ENCODE results near the gene ITK. TPM values are rescaled to one million over a fixed set of nuclear protein-coding genes. Genes with fewer than 3 reads are reported as not detected.
A peak's percentile ranks its signal among the peaks of the same experiment; 100 is the strongest.

Gene ITK
- total RNA-seq, 2 donors from 2014 or later: 0.33 to 0.90 TPM

- H3K4me3 ChIP-seq: no peak overlapping the region
- peaks cover 0 to 3% of the 10 kb centered on the region in 2 donors for H3K4me1 ChIP-seq
- no peaks in the 10 kb centered on the region for H3K36me3 ChIP-seq
- H3K27me3 ChIP-seq: no peaks in the 10 kb centered on the region
- no peak for DNase-seq (ENCODE audit: low spot score)
- TF ChIP-seq, protein P1, sequence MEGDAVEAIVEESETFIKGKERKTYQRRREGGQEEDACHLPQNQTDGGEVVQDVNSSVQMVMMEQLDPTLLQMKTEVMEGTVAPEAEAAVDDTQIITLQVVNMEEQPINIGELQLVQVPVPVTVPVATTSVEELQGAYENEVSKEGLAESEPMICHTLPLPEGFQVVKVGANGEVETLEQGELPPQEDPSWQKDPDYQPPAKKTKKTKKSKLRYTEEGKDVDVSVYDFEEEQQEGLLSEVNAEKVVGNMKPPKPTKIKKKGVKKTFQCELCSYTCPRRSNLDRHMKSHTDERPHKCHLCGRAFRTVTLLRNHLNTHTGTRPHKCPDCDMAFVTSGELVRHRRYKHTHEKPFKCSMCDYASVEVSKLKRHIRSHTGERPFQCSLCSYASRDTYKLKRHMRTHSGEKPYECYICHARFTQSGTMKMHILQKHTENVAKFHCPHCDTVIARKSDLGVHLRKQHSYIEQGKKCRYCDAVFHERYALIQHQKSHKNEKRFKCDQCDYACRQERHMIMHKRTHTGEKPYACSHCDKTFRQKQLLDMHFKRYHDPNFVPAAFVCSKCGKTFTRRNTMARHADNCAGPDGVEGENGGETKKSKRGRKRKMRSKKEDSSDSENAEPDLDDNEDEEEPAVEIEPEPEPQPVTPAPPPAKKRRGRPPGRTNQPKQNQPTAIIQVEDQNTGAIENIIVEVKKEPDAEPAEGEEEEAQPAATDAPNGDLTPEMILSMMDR (IDR thresholded peaks at IDR 0.05): no peak
- no peaks in the 10 kb centered on the region for H3K9me3 ChIP-seq
- H3K27ac ChIP-seq: no peak overlapping the region
Measured at GRCh38 chr5:157248821-157249470, 68.3 kb downstream of the ITK start.

GRCh38 chr5:157252711-157253465, 72.2 kb downstream of the ITK start:
- H3K4me1 ChIP-seq: peaks cover 0 to 3% of the 10 kb centered on the region in 2 donors
- no peak for DNase-seq (ENCODE audit: low spot score)
- TF ChIP-seq, protein P1 (IDR thresholded peaks at IDR 0.05): no peak
- no peaks in the 10 kb centered on the region for H3K36me3 ChIP-seq
- no peak overlapping the region for H3K4me3 ChIP-seq
- no peaks in the 10 kb centered on the region for H3K9me3 ChIP-seq
- no peaks in the 10 kb centered on the region for H3K27me3 ChIP-seq
- H3K27ac ChIP-seq: no peak overlapping the region

GRCh38 chr5:157253547-157253946, 72.9 kb downstream of the ITK start:
- no peak for DNase-seq (ENCODE audit: low spot score)
- Histone ChIP-seq H3K36me3 (no peaks in the 10 kb centered on the region), H3K27me3 (no peaks in the 10 kb centered on the region), H3K4me1 (peaks cover 0 to 3% of the 10 kb centered on the region in 2 donors), H3K4me3 (no peak overlapping the region), H3K27ac (no peak overlapping the region), H3K9me3 (no peaks in the 10 kb centered on the region)
- TF ChIP-seq, protein P1 (IDR thresholded peaks at IDR 0.05): peak; percentile 76 to 89

DNA sequence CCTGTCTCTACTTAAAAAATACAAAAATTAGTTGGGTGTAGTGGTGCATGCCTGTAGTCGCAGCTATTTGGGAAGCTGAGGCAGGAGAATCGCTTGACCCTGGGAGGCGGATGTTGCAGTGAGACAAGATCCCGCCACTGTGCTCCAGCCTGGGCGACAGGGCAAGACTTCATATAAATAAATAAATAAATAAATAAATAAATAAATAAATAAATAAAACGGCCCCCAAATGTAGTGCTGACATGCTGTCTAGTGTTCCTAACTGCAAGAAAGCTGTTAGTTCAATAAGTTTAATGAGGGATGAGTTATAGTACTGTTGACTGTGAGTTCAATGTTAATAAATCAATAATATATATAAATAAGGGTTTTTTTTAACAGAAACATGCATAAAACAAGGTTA, 77.8 kb downstream of the ITK start:
- TF ChIP-seq, protein P1 (IDR thresholded peaks at IDR 0.05): no peak
- Histone ChIP-seq H3K9me3 (no peaks in the 10 kb centered on the region), H3K27me3 (no peaks in the 10 kb centered on the region), H3K4me3 (no peak overlapping the region), H3K4me1 (no peaks in the 10 kb centered on the region), H3K27ac (no peak overlapping the region), H3K36me3 (no peaks in the 10 kb centered on the region)
- no peak for DNase-seq (ENCODE audit: low spot score)

DNA sequence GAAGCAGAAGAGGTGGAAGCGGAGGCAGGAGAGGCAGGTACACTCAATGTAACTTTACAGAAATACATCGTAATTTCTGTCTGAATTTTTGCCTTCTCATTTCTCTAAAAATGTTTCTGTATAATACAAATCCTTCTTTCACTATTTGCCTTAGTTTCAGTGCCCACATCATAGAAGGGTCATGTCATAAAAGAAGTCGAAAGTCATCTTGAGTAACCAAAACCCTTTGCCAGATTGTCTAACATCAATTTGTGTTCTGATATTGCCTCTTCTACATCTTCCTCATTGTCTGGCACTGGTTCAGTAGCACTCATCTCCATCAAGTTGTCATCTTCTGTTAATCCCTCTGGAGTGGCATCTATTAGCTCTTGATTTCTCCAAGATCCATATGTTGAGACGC, 79.1 kb downstream of the ITK start:
- Histone ChIP-seq H3K27ac (no peak overlapping the region), H3K27me3 (no peaks in the 10 kb centered on the region), H3K36me3 (no peaks in the 10 kb centered on the region), H3K9me3 (no peaks in the 10 kb centered on the region), H3K4me1 (no peaks in the 10 kb centered on the region), H3K4me3 (no peak overlapping the region)
- TF ChIP-seq, protein P1 (IDR thresholded peaks at IDR 0.05): no peak
- no peak for DNase-seq (ENCODE audit: low spot score)
